ENCODE results near the gene DCDC2.

DCDC2 gene

DNA sequence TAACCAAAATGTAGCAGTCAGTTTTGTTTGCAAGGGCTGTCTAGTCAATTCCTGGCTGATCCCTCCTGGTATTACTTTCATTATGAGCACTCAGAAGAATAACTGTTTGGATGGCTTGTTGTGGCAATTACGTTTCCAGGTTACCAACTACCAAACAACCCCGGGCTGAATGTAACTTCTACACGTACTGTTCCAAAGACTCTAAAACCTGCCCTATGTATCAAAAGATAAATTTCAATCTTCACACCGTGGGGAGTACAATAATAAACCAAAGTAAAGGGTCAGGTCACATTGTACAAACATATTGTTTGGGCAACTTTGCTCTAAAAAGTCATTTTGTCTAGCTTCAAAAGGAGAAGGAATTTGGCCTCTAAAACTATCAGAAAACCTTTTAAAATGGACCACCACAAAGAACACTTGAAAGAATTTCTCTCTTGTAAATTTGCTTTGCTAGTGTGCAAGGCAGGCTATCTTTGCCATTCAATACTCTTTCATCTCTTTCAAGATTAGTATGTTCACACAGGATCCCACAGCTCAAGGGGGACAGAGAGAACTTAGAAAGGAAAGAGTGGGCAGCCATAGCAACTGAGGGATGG is 27.6 kb downstream of the DCDC2 start:
- Mint-ChIP-seq H3K9me3 (no peaks in the 10 kb centered on the region), H3K27me3 (ENCODE audit: low read depth, poor library complexity) (no peaks in the 10 kb centered on the region)
- DNase-seq: no peak

DNA sequence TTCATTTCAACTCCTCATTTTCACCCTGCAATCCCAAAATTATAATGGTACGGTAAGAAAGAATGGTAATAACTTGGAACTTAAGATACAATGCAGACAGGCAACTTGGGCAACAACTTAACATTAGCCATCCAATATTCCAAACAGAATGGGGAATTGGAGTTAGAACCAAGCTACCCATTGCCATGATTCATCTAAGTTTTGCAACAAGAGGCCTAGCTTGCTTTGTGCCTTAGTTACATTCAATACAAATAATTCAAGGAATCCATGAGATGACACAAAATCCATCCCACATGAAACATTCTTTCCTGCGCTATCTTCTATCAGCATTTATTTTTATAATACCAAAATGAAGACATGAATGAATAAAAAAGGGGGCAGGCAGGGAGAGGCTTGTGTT is 28.4 kb downstream of the DCDC2 start:
- DNase-seq: no peak
- Mint-ChIP-seq H3K4me3 (no peak overlapping the region), H3K27ac (no peak overlapping the region), H3K36me3 (ENCODE audit: low read depth) (no peaks in the 10 kb centered on the region), H3K9me3 (peaks cover 5% of the 10 kb centered on the region), H3K27me3 (ENCODE audit: low read depth, poor library complexity) (no peaks in the 10 kb centered on the region), H3K4me1 (peaks cover 29% of the 10 kb centered on the region)
- TF ChIP-seq, protein P1, sequence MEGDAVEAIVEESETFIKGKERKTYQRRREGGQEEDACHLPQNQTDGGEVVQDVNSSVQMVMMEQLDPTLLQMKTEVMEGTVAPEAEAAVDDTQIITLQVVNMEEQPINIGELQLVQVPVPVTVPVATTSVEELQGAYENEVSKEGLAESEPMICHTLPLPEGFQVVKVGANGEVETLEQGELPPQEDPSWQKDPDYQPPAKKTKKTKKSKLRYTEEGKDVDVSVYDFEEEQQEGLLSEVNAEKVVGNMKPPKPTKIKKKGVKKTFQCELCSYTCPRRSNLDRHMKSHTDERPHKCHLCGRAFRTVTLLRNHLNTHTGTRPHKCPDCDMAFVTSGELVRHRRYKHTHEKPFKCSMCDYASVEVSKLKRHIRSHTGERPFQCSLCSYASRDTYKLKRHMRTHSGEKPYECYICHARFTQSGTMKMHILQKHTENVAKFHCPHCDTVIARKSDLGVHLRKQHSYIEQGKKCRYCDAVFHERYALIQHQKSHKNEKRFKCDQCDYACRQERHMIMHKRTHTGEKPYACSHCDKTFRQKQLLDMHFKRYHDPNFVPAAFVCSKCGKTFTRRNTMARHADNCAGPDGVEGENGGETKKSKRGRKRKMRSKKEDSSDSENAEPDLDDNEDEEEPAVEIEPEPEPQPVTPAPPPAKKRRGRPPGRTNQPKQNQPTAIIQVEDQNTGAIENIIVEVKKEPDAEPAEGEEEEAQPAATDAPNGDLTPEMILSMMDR (IDR thresholded peaks at IDR 0.05): no peak

More for the DNA sequence above, 27.6 kb downstream of the DCDC2 start:
- Mint-ChIP-seq H3K27ac (peak overlapping the region; percentile 47), H3K4me1 (peaks cover 29% of the 10 kb centered on the region), H3K36me3 (ENCODE audit: low read depth) (no peaks in the 10 kb centered on the region), H3K4me3 (no peak overlapping the region)
- TF ChIP-seq, protein P1 (IDR thresholded peaks at IDR 0.05): no peak

DNA sequence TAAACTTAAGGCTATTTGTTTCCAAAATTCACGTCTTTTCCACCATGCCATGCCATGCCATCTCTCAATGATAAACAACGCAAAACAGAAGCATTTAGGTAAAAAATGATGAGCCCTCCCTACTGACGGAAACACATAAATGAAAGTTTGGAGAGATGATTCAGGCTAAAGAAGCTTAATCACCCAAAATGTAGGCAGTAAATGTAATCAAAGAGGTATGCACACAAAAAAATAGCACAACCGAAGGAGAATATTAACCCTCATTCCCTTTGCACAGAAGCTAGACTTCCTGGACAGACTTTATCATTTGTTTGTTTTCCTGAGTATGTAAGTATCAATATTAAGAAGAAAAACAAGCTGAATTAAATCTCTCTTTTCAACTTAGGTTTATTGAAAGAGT is 28.8 kb downstream of the DCDC2 start:
- H3K4me1 Mint-ChIP-seq: peaks cover 33% of the 10 kb centered on the region
- H3K27me3 Mint-ChIP-seq (ENCODE audit: low read depth, poor library complexity): no peaks in the 10 kb centered on the region
- no peaks in the 10 kb centered on the region for H3K36me3 Mint-ChIP-seq (ENCODE audit: low read depth)
- H3K4me3 Mint-ChIP-seq: no peak overlapping the region
- peaks cover 5% of the 10 kb centered on the region for H3K9me3 Mint-ChIP-seq
- TF ChIP-seq, protein P1 (IDR thresholded peaks at IDR 0.05): no peak
- no peak overlapping the region for H3K27ac Mint-ChIP-seq
- DNase-seq: no peak

DNA sequence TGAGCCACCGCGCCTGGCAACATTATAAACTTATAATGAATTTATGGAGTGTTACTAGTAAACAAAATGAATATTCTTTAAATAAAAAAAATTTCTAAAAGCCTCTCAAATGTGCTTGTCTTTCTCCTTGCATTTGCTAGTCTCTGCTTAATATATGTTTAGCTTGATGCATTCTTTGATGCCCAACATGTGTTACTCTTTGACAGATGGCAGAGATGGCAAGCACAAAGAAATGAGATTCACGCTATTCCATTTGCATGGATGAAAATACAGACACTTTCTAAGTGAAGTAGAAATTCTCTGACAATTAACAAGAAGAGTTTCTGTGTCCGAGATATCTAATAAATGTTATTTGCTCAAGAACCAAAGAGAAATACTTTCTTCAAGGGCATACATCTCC is 30.1 kb downstream of the DCDC2 start:
- Mint-ChIP-seq H3K4me3 (no peak overlapping the region), H3K36me3 (ENCODE audit: low read depth) (no peaks in the 10 kb centered on the region), H3K4me1 (peaks cover 42% of the 10 kb centered on the region), H3K27me3 (ENCODE audit: low read depth, poor library complexity) (no peaks in the 10 kb centered on the region), H3K9me3 (peaks cover 5% of the 10 kb centered on the region), H3K27ac (no peak overlapping the region)
- TF ChIP-seq, protein P1 (IDR thresholded peaks at IDR 0.05): no peak
- DNase-seq: no peak

DNA sequence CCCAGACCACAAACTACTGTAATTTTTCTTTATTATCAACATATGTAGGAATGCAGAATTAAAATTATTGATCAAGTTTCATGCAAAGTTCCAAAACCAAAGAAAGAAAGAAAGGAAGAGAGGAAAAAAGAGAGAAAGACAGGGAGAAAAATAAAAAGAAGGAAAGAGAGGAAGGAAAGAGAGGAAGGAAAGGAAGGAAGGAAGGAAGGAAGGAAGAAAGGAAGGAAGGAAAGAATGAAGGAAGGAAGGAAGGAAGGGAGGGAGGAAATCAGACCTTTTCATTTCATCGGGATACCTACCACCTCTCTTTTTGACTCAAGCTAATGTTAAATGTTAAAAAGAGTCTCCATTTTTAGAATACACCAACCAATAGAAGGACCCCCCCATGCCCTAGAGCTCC is 31.9 kb downstream of the DCDC2 start:
- H3K27ac Mint-ChIP-seq: no peak overlapping the region
- peaks cover 46% of the 10 kb centered on the region for H3K4me1 Mint-ChIP-seq
- H3K9me3 Mint-ChIP-seq: peaks cover 5% of the 10 kb centered on the region
- H3K36me3 Mint-ChIP-seq (ENCODE audit: low read depth): no peaks in the 10 kb centered on the region
- DNase-seq: no peak
- H3K27me3 Mint-ChIP-seq (ENCODE audit: low read depth, poor library complexity): no peaks in the 10 kb centered on the region
- TF ChIP-seq, protein P1 (IDR thresholded peaks at IDR 0.05): no peak
- no peak overlapping the region for H3K4me3 Mint-ChIP-seq

DNA sequence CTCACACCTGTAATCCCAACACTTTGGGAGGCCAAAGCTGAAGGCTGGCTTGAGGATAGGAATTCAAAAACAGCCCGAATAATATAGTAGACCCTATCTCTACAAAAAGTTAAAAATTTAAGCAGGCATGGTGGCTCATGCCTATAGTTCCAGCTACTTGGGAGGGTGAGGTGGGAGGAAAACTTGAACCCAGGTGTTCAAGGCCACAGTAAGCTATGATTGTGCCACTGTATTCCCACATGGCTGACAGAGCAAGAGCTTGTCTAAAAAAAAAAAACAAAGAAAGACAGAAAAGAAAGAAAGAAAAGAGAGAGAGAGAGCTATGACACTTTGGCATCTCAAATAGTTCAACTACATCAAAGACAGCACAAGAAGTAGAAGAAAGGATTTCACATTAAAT is 33.2 kb downstream of the DCDC2 start:
- TF ChIP-seq, protein P1 (IDR thresholded peaks at IDR 0.05): no peak
- no peak for DNase-seq
- Mint-ChIP-seq H3K4me1 (peaks cover 36% of the 10 kb centered on the region), H3K27me3 (ENCODE audit: low read depth, poor library complexity) (no peaks in the 10 kb centered on the region), H3K27ac (no peak overlapping the region), H3K4me3 (no peak overlapping the region), H3K9me3 (peaks cover 8% of the 10 kb centered on the region), H3K36me3 (ENCODE audit: low read depth) (no peaks in the 10 kb centered on the region)
